NK-92 treated with Interleukin-12 subunit alpha and Interleukin-12 subunit beta, amount 100 ng/mL, for 24 hours (cell line): ENCODE measurements around the gene THAP4.
"Not testable (repeated sequence)": the region's sequence is repeated elsewhere in the genome, so short reads cannot be mapped to it uniquely, and the experiment has no call there.

Experiments used
- DNase-seq: peaks from one replicate; lab custom pipeline; 2025; lab: John Stamatoyannopoulos, UW

THAP4 gene

DNA sequence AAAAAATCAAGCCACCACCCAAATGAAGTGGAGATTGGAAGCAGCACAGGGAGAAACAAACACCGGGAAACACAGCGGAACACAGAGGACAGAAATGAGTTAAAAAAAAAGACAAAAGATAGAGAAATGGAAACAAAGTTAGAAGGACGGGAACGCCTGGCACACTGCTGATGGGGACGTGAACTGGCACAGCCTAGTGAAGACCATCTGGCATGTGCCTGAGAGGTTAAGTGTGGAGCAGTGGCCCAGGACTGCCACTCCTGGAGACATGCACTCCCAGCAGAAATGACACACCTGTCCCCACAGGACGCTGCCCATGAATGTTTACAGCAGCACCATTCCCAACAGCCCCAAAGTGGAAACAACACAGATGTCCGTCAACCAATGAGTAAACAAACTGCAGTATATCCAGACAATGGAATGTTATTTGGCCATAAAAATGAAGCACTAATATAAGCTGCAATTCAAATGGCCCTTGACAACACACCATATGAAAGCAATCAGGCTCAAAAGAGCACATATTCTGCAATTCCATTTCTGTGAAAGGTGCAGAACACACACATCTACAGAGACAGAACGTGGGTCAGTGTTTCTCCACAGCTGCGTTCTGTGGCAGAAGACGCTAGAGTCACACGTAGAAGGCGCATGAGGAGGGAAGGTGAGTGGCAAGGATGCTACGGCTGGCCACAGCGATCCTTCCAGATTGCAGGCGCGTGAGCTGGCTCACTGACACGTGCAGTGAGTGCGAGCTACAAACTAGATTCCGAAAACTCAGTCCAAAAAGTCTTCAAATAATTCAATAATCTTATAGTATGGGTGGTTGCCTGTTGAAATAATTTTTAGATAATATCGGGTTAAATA is 24.6 kb downstream of the THAP4 start:
- DNase-seq, result no peak

DNA sequence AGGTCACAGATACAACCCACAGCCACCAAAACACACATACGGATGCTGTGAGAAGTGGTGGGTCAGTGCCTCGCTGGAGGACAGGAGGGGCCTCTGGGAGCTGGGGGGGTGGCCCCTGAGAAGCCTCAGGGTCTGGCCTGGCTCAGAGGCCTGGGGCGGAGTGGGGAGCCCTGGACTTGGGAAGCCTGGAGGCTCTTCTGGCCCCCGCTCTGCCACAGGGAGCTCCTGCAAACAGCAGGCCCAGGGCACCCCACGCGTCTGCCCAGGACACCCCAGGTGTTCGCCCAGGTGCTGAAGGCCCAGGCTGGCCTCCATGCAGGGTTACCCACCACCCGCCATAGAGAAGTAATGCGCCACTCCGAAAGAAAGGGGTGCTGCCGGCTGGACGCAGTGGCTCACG is 25.9 kb downstream of the THAP4 start:
- DNase-seq, result no peak

GRCh38 chr2:241609859-241610793 is 26.8 kb downstream of the THAP4 start:
- DNase-seq, result no peak

DNA sequence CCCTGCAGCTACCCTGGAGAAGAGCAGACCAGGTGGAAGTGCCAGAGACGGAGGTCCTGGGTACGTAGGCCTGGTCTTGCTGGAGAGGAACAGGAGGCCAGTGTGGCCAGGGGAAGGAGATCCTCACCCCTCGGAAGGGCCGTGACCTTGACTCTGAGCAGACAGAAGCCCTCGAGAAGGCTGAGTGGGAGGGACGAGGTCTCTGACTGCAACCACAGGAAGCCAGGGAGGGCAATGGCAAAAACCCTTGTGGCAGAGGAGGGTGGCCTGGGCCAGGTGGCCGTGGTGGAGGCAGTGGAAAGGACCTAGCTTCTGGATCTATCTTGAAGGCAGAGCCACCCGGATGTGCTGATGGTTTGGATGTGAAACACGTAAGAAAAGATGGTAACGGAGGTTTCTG is 28.1 kb downstream of the THAP4 start:
- DNase-seq, result no peak

DNA sequence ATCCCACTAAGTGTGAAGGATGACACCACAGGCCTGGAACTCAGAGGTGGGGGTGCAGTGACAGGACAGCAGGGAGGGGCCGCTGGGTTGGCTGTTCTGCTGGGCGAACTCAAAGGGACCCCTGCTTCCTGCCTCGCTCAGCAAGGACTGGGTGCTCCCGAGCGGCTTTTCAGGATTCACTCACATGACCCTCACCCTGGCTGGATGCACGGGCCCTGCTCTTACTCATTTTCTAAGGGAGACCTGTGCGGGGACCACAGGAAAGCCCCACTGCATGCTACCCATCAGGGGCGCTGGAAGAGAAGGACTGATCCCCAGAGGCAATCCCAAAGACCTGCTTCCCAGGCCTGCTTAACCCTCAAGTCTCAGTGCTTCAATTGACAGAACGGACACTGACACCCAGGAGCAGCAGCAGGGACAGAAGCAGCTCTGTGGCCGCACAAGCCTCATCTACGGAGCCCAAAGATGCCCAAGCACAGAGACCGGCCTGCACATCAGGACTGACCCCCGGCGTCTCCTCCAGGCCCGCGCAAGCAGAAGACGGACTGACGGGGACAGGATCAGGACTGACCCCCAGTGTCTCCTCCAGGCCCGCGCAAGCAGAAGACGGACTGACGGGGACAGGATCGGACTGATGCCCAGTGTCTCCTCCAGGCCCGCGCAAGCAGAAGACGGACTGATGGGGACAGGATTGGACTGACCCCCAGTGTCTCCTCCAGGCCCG is 29.6 kb downstream of the THAP4 start:
- no peak for DNase-seq

- DNase-seq, result no peak
These were observed 30.8 kb downstream of the THAP4 start for GRCh38 chr2:241606186-241606585.

DNA sequence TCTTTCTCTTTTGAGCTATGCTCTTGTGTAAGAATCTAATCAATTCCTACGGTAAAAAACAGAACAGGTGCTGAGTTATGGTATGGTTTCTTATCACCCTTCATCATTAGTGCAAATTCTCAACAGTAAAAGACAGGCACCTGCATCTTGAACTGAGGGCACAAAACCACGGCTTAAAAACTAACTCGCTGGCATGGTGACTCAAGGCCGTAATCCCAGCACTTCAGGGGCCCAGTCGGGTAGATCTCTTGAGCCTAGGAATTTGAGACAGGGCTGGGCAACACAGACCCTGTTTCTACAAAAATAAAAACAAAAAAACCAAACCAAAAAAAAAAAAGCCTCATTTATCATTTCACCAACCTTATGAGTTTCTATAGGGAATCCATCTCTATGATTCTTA is 33.3 kb downstream of the THAP4 start:
- DNase-seq, result no peak

DNA sequence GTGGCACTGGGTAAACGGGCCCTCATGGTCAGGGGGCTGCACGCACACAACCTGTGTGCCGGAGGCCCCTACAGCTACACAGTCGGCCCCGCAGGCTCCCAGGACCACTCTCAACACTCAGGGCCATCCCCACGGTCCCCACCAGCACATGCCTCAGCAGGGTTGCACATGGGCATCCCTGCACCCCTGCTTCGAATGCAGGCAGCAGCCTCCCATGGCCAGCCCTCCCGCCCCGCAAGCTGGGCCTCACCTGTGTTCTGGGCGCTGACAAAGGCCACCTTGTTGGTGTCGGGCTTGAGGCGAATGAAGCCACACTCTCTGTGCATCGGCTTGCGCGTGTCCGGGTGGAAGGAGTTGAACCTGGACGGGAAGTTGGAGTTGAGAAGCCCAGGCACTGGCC is 34.2 kb downstream of the THAP4 start:
- no peak for DNase-seq

DNA sequence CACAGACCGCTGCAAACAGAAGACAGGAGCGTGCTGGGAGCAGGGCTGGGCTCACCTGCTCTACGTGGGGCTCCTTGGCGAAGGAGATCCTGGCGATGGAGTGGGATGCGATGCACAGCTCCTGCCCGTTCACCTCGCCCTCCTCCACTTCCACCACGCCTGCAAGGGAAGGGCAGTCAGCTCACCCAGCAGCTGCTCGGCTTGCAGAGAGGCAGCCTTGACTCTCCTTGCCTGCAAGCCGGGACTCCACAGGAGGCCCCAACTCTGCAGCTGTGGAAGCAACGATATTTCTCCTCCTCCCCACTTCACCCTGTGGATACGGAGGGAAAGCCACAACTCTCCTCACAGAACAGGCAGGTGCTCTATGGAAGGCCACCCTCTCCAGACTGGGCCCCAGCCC is 35.1 kb downstream of the THAP4 start:
- DNase-seq, result no peak

GRCh38 chr2:241599615-241600014 is 37.3 kb downstream of the THAP4 start:
- no peak for DNase-seq

DNA sequence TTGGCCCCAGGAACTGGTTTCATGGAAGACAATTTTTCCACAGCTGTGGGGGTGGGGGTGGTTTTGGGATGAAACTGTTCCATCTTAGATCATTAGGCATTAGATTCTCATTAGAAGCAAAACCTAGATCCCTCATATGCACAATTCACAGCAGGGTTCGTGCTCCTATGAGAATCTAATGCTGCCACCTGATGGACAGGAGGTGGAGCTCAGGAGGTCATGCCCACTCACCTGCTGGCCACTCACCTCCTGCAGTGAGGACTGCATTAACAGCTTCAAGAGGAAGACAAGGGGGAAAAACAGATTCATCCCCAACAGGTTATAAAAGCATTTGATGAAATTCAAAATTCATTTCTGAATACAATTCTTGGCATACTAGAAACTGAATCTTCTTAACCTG is 38.5 kb downstream of the THAP4 start:
- no peak for DNase-seq

DNA sequence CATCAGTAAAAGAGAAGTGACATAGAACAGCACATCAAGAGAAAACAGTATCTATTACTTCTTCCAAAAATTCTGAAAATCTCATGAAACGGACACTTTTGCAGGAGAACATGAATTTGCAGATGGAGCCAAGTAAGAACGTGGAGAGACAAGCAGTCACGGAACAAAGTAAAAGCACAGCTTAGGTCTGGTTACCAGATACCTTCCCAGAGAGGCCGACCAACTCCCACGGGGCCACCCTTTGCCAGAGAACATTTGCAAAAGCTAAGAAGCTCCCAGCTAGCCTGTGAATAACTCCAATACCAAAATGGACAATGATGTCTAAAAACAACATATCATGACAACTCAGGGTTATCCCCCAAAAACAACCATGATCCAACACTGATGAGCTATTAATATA is 38.9 kb downstream of the THAP4 start:
- no peak for DNase-seq

- DNase-seq, result no peak
These were observed 39.4 kb downstream of the THAP4 start for GRCh38 chr2:241597561-241597960.

- no peak for DNase-seq
These were observed 41.3 kb downstream of the THAP4 start for GRCh38 chr2:241595600-241596140.

DNA sequence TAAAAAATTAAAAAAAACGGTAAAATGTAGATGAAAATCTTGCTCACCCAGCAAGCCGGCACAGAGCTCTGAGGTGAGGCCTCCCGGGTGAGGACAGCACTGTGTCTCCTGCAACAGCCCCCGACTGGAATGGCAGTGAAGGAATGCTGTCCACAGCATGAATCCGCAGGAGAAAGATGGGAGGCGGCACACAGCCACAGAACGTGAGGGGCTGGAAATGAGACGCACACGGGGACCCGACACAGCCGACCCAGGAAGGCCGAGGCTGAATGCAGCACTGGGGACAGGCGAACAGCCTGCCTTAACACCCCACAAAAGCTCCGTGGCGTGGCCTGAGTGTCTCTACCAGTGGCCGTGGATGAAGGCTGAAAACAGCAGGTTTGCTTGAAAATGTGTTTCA is 43.7 kb downstream of the THAP4 start:
- DNase-seq, result no peak

DNA sequence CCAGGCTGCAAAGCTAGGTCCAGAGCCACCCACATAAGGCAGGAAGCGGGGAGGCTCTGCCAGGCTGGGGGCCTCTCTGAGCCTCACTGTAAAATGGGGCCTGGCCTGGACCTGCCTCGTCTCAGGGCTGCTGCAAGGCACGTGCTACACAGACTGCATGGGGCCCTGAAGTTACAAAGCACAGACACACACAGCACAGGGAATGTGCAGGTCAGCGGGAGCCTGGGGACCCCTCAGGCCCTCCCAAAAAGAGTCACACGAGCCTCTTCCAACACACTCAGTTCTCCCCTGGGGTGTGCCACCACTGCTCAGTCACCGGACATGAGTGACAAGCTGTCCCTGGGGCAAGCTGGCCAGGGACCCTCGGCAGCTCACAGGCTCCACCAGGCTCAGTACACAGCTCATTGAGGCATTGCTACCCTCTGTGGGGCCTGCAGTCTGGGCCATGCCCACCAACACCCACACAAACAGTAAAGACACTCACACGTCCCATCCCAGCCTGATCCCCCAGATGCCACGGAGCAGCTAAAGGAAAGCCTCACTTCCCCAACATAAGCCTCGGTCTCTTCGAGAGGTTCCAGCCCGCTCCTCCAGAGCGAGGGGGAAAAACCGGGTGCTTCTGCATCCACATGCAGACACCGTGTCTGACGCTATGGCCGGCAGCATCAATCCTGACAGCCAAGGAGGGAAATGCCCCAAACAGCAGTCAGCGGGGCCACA is 44.7 kb downstream of the THAP4 start:
- no peak for DNase-seq

DNA sequence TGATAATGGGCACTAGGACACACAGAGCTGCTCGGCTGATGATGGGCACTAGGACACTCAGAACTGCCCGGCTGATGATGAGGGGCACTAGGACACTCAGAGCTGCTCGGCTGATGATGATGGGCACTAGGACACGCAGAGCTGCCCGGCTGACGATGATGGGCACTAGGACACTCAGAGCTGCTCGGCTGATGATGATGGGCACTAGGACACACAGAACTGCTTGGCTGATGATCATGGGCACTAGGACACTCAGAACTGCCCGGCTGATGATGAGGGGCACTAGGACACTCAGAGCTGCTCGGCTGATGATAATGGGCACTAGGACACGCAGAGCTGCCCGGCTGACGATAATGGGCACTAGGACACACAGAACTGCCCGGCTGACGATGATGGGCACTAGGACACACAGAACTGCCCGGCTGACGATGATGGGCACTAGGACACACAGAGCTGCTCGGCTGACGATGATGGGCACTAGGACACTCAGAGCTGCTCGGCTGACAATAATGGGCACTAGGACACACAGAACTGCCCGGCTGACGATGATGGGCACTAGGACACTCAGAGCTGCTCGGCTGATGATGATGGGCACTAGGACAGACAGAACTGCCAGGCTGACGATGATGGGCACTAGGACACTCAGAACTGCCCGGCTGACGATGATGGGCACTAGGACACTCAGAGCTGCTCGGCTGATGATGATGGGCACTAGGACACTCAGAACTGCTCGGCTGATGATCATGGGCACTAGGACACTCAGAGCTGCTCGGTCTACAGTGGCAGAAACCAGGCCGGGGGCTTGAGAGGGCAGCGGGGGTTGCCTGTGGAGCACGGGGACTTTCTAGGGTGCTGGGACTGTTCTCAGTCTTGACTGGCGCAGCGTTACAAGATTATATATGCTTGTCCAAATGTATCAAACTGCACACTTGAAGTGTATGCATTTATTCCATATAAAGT is 46.2 kb downstream of the THAP4 start:
- DNase-seq, result not testable (repeated sequence)

DNA sequence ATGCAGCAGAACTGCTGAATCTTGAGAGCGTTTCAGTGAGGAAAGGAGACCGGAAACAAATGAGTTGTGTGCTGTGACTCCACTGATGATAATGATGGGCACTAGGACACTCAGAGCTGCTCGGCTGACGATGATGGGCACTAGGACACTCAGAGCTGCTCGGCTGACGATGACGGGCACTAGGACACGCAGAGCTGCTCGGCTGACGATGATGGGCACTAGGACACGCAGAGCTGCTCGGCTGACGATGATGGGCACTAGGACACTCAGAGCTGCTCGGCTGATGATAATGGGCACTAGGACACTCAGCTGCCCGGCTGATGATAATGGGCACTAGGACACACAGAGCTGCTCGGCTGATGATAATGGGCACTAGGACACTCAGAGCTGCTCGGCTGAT is 47.1 kb downstream of the THAP4 start:
- not testable (repeated sequence) for DNase-seq

- DNase-seq, result no peak
These were observed 50.2 kb downstream of the THAP4 start for GRCh38 chr2:241586564-241587264.

GRCh38 chr2:241584436-241584835 is 52.5 kb downstream of the THAP4 start:
- DNase-seq, result no peak
